WERI-Rb-1 (cell line): Measurements from ENCODE around the gene MTUS2.

Source experiments
- DNase-seq: peaks from one replicate; pipeline ENCODE4 v3.0.0-alpha.2; 2020
- H3K27ac ChIP-seq: fragments of 250-450 bp; sonication (Bioruptor Pico); 2 replicates; pipeline ENCODE4 v1.5.1; 2020; ENCODE audit warnings: mild to moderate bottlenecking, moderate library complexity
- H3K27me3 ChIP-seq: fragments of 250-450 bp; sonication (Bioruptor Pico); 2 replicates; pipeline ENCODE4 v1.5.1; 2021; ENCODE audit warnings: mild to moderate bottlenecking, low read depth, moderate library complexity; ENCODE audit not compliant: insufficient read depth, severe bottlenecking
- H3K36me3 ChIP-seq: fragments of 250-450 bp; sonication (Bioruptor Pico); 2 replicates; pipeline ENCODE4 v1.5.1; 2020; ENCODE audit warnings: mild to moderate bottlenecking, moderate library complexity
- H3K4me3 ChIP-seq: 2 replicates; pipeline ENCODE4 v1.5.1; 2011; ENCODE audit warnings: low read depth, mild to moderate bottlenecking, control low read depth, low read length
- H3K9me3 ChIP-seq: fragments of 250-450 bp; sonication (Bioruptor Pico); 2 replicates; pipeline ENCODE4 v1.5.1; 2021; ENCODE audit warnings: mild to moderate bottlenecking, moderate library complexity; ENCODE audit not compliant: severe bottlenecking
- CTCF ChIP-seq: IDR thresholded peaks from 2 replicates; pipeline ENCODE4 v1.5.1; 2011; ENCODE audit warnings: low read depth, mild to moderate bottlenecking, control low read depth, inconsistent platforms, low read length

The MTUS2 gene

GRCh38 chr13:29504691-29505090, 684.6 kb downstream of the MTUS2 start:
- H3K9me3 ChIP-seq: no peaks in the 10 kb centered on the region
- H3K27ac ChIP-seq: no peak overlapping the region
- no peaks in the 10 kb centered on the region for H3K27me3 ChIP-seq
- no peak overlapping the region for H3K4me3 ChIP-seq
- no peak for DNase-seq
- no peak for TF ChIP-seq CTCF
- no peaks in the 10 kb centered on the region for H3K36me3 ChIP-seq

- TF ChIP-seq CTCF: no peak
- Histone ChIP-seq H3K36me3 (no peaks in the 10 kb centered on the region), H3K9me3 (no peaks in the 10 kb centered on the region), H3K27ac (no peak overlapping the region), H3K27me3 (no peaks in the 10 kb centered on the region), H3K4me3 (no peak overlapping the region)
- no peak for DNase-seq
Observed at GRCh38 chr13:29505511-29505910, 685.4 kb downstream of the MTUS2 start.

DNA sequence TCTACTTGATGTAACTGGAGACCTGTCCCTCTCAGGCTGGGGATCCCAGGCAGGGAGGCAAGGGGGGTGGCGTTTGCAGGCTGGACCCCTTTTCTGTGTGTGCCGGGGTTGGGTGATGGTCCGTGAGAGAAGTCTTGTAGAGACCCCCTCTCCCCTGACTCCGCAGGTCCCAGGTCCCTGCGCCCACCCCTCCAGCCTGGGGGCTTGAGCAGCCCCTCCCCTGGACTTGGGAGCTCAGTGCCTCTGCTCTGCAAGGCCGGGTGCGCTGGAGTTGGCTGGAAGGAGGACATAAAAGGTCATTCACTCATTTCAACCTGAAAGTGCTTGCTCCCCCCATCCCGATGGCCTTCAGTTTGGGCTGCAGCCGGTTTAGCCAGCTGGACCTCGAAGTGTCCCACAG, 685.8 kb downstream of the MTUS2 start:
- no peak for DNase-seq
- Histone ChIP-seq H3K27me3 (no peaks in the 10 kb centered on the region), H3K36me3 (no peaks in the 10 kb centered on the region), H3K27ac (no peak overlapping the region), H3K4me3 (no peak overlapping the region), H3K9me3 (no peaks in the 10 kb centered on the region)
- TF ChIP-seq CTCF: no peak

GRCh38 chr13:29507356-29507755, 687.2 kb downstream of the MTUS2 start:
- Histone ChIP-seq H3K4me3 (no peak overlapping the region), H3K36me3 (no peaks in the 10 kb centered on the region), H3K9me3 (no peaks in the 10 kb centered on the region), H3K27ac (no peak overlapping the region), H3K27me3 (no peaks in the 10 kb centered on the region)
- no peak for TF ChIP-seq CTCF
- no peak for DNase-seq

- peak; percentile 57 for DNase-seq
- Histone ChIP-seq H3K9me3 (no peaks in the 10 kb centered on the region), H3K36me3 (no peaks in the 10 kb centered on the region), H3K27ac (no peak overlapping the region), H3K27me3 (no peaks in the 10 kb centered on the region), H3K4me3 (no peak overlapping the region)
- TF ChIP-seq CTCF: peak; percentile 81
Observed at GRCh38 chr13:29508130-29508875, 688.2 kb downstream of the MTUS2 start.

DNA sequence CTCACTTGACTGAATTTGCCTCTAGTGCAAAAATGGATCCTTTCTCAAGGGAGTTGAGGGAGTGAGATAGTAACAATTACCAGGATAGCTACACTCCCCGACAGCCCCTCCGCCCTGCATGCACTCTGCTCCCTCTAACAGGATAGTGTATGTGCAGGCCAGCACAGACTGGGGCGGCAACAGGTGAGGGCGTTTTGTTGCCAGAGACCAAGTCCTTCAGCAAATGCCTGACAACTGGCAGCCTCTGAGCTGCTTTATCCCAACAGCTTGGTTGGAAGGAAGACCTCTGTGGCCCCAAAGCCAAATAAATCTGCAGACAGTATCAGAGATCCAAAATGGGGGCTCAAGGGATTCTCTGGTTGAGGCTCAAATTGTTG, 688.7 kb downstream of the MTUS2 start:
- TF ChIP-seq CTCF: no peak
- no peak for DNase-seq
- Histone ChIP-seq H3K9me3 (no peaks in the 10 kb centered on the region), H3K4me3 (no peak overlapping the region), H3K27ac (no peak overlapping the region), H3K36me3 (no peaks in the 10 kb centered on the region), H3K27me3 (no peaks in the 10 kb centered on the region)
